ENCODE results near the gene SGMS1.

Gene SGMS1

GRCh38 chr10:50397312-50398140 is 226.2 kb downstream of the SGMS1 start:
- no peak for DNase-seq (ENCODE audit: low read depth in 2 of 2)

DNA sequence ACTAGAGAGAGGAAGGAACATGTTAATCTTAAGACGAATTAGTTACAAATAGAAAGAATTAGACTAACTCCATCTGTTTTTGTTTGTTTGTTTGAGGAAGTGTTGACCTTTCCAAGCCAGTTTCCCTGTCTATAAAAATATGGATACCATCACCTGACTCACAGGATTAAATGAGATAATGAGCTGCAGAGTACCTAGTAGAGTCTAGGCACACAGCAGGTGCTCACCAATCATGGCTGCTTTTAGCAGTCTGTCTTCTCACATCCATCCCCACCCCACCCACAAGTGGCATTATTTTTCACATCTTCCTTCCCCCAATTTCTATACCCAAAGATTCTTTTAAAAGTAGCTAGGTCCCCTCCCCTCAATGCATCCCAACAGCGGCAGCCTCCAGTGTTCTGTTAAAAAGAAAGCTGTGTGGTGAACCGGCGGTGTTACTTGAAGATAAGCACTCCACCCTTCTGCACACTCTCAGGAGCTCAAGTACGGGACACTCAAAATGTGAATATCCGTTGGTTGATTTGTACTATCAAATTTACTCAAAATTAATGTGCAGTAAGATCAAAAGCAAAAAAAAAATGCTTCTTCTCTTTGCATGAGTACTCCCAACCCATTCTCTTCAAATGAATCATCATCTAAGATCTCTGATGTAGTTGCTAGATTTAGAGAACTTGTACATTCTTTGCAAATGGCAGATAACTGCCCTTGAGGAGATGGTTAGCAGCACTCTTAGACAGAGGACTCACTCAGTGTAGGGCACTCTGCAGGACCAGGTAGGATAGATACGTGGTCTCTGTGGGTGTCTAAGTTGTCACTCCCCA is 227.1 kb downstream of the SGMS1 start:
- peak in 1 of 2 donors; percentile 15 for DNase-seq (ENCODE audit: low read depth in 2 of 2)

GRCh38 chr10:50395851-50396250 is 227.9 kb downstream of the SGMS1 start:
- no peak for DNase-seq (ENCODE audit: low read depth in 2 of 2)

GRCh38 chr10:50395271-50395670 is 228.5 kb downstream of the SGMS1 start:
- no peak for DNase-seq (ENCODE audit: low read depth in 2 of 2)

- DNase-seq (ENCODE audit: low read depth in 2 of 2): no peak
Observed at GRCh38 chr10:50394832-50395231, 228.9 kb downstream of the SGMS1 start.

DNA sequence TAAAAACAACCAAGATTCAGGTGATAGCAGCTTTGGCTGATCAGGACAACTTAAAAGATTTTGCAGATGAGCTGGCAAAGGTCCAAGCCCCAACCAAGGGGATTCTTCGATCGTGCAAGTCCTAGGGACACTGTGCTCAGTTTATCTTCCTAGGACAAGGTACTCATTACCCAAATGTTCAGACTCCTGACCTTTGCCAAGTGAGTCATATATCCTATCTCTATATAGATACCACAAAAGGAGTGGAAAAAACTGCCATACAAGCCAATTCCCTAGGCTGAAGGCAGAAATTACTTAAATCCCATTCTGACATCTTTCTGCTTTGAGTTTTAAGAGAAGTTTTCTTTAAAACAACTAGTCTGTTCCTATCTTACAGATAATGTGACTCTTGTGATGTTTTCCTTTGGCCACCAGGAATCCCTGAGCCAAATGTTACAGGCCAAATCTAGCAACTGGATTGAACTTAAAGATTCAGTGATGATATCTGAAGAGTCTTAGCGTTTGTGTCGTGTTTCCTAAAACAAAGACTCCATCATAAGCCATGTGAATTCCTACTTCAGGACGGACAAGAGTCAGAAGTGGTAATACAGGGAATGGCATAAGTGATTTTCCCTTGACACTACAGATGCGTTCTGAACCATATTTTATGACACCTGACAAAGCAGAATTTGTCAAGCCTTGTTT is 229.8 kb downstream of the SGMS1 start:
- DNase-seq (ENCODE audit: low read depth in 2 of 2): no peak

DNA sequence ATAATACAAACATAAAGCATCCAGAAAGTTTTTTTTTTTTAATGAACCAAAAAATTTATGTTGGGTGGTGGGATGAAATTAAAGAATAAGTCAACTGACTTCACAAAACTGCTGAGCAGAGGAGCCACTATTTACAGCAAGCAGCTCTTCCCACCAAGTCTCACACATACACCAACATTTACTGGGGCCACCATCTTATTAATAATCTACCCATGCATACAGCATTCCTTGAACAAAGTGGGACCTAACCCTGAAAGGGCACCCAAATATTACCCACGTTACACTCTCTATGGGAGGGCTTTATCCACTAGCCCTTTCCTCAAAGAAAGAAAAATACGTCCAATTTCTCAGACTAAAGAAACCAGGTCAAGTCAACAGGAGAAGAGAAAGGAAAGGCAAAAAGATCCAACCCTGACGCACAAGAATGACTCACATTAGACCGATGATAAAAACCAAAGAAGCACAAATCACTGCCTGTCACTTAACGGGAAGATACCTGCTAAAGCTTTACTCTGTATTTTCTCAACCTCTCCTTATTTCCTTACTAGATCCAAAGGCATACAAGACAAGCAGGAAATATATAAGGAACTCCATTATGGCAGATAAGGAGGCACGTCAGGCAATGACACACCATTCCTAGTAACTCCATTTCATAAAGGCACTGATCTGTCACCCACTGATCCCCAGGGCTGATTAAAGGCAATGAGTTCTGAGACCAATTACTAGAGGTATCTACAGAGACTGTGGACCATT is 230.6 kb downstream of the SGMS1 start:
- DNase-seq (ENCODE audit: low read depth in 2 of 2): no peak

- DNase-seq (ENCODE audit: low read depth in 2 of 2): no peak
Observed at GRCh38 chr10:50392426-50392825, 231.3 kb downstream of the SGMS1 start.

GRCh38 chr10:50390302-50390701 is 233.5 kb downstream of the SGMS1 start:
- DNase-seq (ENCODE audit: low read depth in 2 of 2): no peak

DNA sequence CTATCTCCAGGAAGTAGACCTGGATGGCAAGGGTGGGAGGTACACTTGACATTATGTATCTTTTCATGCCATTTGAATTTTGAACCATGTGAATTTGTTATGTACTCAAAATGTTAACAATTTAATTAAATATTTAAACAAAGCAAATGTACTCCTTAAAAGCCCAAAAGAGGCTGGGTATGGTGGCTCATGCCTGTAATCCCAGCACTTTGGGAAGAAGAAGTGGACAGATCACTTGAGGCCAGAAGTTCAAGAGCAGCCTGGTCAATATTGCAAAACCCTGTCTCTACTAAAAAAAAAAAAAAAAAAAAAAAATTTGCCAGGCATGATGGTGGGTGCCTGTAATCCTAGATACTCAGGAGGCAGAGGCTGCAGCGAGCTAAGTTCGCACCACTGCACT is 235.6 kb downstream of the SGMS1 start:
- no peak for DNase-seq (ENCODE audit: low read depth in 2 of 2)

DNA sequence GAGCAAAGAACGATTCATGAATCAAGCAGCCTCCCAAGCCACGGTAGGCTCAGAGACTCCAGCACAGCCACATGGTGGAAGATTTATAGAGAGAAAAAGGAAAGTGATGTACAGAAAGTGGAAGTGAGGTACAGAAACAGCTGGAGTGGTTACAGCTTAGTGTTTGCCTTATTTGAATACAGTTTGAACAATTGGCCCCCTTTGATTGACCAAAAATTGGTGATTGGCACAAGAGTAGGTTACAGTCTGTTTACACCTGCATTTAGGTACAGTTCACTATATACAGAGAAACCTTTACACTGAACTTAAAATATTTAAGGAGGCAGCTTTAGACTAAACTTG is 236.1 kb downstream of the SGMS1 start:
- DNase-seq (ENCODE audit: low read depth in 2 of 2): no peak

GRCh38 chr10:50387007-50387731 is 236.6 kb downstream of the SGMS1 start:
- no peak for DNase-seq (ENCODE audit: low read depth in 2 of 2)

DNA sequence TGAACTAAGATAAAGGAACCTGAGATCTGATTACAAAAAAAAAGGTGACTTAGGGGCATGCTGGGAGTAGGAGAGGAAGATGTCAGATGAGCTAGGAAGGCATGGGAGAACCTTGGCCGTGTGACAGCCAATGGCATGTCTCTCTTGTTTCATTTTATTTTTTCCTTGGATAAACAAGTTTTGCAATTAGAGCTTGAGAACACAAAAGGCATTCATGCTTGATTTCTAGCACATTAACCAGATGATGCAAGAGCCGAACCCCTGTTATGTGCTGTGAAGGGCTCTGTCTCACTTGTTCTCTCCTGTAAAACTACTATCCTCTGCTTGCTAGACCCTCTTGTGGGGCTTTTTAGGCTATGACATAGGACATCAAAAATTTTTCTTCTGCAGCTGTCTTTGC is 238.1 kb downstream of the SGMS1 start:
- no peak for DNase-seq (ENCODE audit: low read depth in 2 of 2)

- no peak for DNase-seq (ENCODE audit: low read depth in 2 of 2)
Observed at GRCh38 chr10:50384898-50385297, 238.9 kb downstream of the SGMS1 start.

DNA sequence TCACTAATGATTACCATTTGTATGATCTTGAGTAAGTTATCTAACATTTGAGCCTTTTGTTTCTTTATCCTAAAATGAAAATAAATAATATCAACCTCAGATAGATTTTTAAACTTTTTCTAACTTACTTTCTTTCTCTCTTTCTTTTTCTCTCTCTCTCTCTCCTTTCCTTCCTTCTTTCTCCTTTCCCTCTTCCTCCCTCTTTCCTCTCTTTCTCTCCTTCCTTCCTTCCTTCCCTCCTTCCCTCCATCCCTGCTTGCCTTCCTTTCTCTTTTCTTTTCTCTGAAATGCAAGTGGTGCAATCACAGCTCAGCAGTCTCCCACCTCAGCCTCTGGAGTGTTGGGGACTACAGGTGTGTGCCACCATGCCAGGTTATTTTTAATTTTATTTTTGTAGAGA is 239.5 kb downstream of the SGMS1 start:
- no peak for DNase-seq (ENCODE audit: low read depth in 2 of 2)

DNA sequence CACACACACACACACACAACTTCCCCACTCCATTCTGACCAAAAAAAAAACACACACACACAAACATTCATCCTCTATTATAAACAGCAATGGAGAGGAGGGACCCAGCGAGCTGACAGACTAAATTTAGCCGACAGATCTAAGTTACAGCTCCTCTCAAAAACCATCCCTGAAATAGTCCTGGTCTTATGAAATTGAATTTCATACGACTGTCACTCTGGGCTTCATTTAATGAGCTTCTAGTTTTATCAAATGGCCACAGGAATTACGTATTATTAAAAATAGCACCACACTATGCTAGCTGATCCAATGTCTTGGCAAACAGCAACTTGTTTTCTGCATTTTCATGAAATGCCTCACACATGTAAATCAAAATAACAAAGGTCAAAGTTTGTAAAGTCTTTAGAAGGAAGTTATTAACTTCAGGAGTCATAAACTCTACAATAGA is 241.2 kb downstream of the SGMS1 start:
- DNase-seq (ENCODE audit: low read depth in 2 of 2): no peak

GRCh38 chr10:50381642-50382041 is 242.1 kb downstream of the SGMS1 start:
- DNase-seq (ENCODE audit: low read depth in 2 of 2): no peak

DNA sequence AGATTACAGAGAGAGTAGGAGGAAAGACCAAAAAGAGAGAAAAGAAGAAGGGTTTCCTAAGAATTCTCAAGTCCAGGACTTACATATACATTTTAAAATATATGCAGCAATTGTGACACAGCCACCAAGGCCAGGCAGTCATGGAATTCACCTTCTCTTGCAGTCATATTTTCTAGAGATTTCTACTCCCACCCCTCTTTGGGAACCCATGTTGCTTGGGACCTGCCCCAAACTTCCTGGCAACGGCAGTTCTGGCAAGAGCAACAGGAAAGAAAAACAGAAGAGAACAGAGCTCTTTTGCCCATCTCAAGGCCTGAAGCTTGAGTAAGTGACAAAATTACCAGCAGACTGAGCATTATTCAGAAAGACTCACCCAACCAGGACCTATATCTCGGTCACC is 244.1 kb downstream of the SGMS1 start:
- no peak for DNase-seq (ENCODE audit: low read depth in 2 of 2)

- no peak for DNase-seq (ENCODE audit: low read depth in 2 of 2)
Observed at GRCh38 chr10:50375745-50376144, 248.0 kb downstream of the SGMS1 start.

GRCh38 chr10:50375051-50375452 is 248.7 kb downstream of the SGMS1 start:
- no peak for DNase-seq (ENCODE audit: low read depth in 2 of 2)

All from stimulated activated CD4-positive, alpha-beta T cell treated with anti-CD3 and anti-CD28 coated beads, Interleukin-4, amount 100 ng/mL, for 48 hours (primary cell).